SK-N-SH (cell line): ENCODE results near the gene TNRC6C. TPM values are rescaled to one million over a fixed set of nuclear protein-coding genes. Genes with fewer than 3 reads are reported as not detected.

Source experiments
- CTCF ChIA-PET: fragments of 300-600, 350-600 bp; formaldehyde crosslinking; extraction: SDS; loops from one replicate; lab custom pipeline; 2021; lab: Yijun Ruan, JAX
- POLR2A ChIA-PET: fragments of 350-600 bp; sonication (Branson Sonifier 250); formaldehyde crosslinking; extraction: SDS; loops from one replicate; lab custom pipeline; 2020; ENCODE audit warnings: antibody characterized with exemption, inconsistent platforms; lab: Yijun Ruan, JAX
- DNase-seq: peaks from one replicate; pipeline ENCODE4 v3.0.0; 2012
- H2AFZ ChIP-seq: fragments of 200-600 bp; sonication (generic); 2 replicates; pipeline ENCODE4 v1.8.1; 2016; ENCODE audit warnings: antibody characterized with exemption, mild to moderate bottlenecking, low read depth
- H3F3A ChIP-seq: fragments of 200-600 bp; sonication (generic); replicated peaks from 2 replicates; pipeline ENCODE3; 2016; ENCODE audit warnings: antibody characterized with exemption, mild to moderate bottlenecking; ENCODE audit not compliant: insufficient read depth
- H3K27ac ChIP-seq, 2 experiments: fragments of 200-500 bp in 1 of 2; fragments of 200-600 bp in 1 of 2; sonication (Bioruptor generic) in 1 of 2; sonication (generic), shearing (Covaris generic) in 1 of 2; 2 replicates each; pipeline versions ENCODE4 v1.5.1 to v1.6.1; 2014 to 2016; ENCODE audit warnings: low read depth in 2 of 2, inconsistent platforms in 1 of 2, low read length in 1 of 2, mild to moderate bottlenecking in 1 of 2, mixed read lengths in 1 of 2
- H3K27me3 ChIP-seq: fragments of 200-600 bp; sonication (generic), shearing (Covaris generic); 2 replicates; pipeline ENCODE4 v1.6.1; 2016; ENCODE audit warnings: mixed run types; ENCODE audit not compliant: insufficient read depth
- H3K36me3 ChIP-seq, 2 experiments: fragments of 200-500 bp in 1 of 2; fragments of 200-600 bp in 1 of 2; sonication (Bioruptor generic) in 1 of 2; sonication (generic) in 1 of 2; replicated peaks in 1 of 2; 2 replicates each; pipeline versions ENCODE3 to v1.5.1; 2014 to 2016; ENCODE audit warnings: low read length in 1 of 2, mild to moderate bottlenecking in 1 of 2; ENCODE audit not compliant: insufficient read depth in 2 of 2, control insufficient read depth in 1 of 2
- H3K4me1 ChIP-seq, 2 experiments: fragments of 200-500 bp in 1 of 2; fragments of 200-600 bp in 1 of 2; sonication (Bioruptor generic) in 1 of 2; sonication (generic), shearing (Covaris generic) in 1 of 2; 2 replicates each; pipeline versions ENCODE4 v1.5.1 to v1.6.1; 2014 to 2016; ENCODE audit warnings: low read depth in 1 of 2, low read length in 1 of 2, mixed run types in 1 of 2; ENCODE audit not compliant: insufficient read depth in 2 of 2, control insufficient read depth in 1 of 2
- H3K4me2 ChIP-seq: fragments of 200-600 bp; sonication (generic), shearing (Covaris generic); 2 replicates; pipeline ENCODE4 v1.6.1; 2017; ENCODE audit warnings: mixed run types
- H3K4me3 ChIP-seq, 2 experiments: fragments of 200-500 bp in 1 of 2; fragments of 200-600 bp in 1 of 2; sonication (Bioruptor generic) in 1 of 2; sonication (generic), shearing (Covaris generic) in 1 of 2; 2 replicates each; pipeline versions ENCODE4 v1.5.1 to v1.8.1; 2014 to 2016; ENCODE audit warnings: low read depth in 2 of 2, inconsistent platforms in 1 of 2, low read length in 1 of 2, mild to moderate bottlenecking in 1 of 2, mixed read lengths in 1 of 2, moderate library complexity in 1 of 2
- H3K79me2 ChIP-seq: fragments of 200-600 bp; sonication (generic); 2 replicates; pipeline ENCODE4 v1.8.1; 2017; ENCODE audit warnings: mild to moderate bottlenecking; ENCODE audit not compliant: insufficient read depth
- H3K9ac ChIP-seq: fragments of 200-600 bp; sonication (generic); 2 replicates; pipeline ENCODE4 v1.6.1; 2017; ENCODE audit warnings: mixed run types
- H3K9me2 ChIP-seq: fragments of 200-600 bp; sonication (generic); 2 replicates; pipeline ENCODE4 v1.6.1; 2017; ENCODE audit warnings: mixed run types
- H3K9me3 ChIP-seq: fragments of 200-600 bp; sonication (generic); 2 replicates; pipeline ENCODE4 v1.6.1; 2017; ENCODE audit warnings: mixed run types, mild to moderate bottlenecking, moderate library complexity
- H4K20me1 ChIP-seq: fragments of 200-600 bp; sonication (generic); 2 replicates; pipeline ENCODE4 v1.6.1; 2017; ENCODE audit warnings: mild to moderate bottlenecking, mixed run types; ENCODE audit not compliant: insufficient read depth
- CHD2 ChIP-seq: fragments of 150-350 bp; IDR thresholded peaks from 2 replicates; pipeline ENCODE4 v1.6.1; 2018; ENCODE audit warnings: low read length; ENCODE audit not compliant: partially characterized antibody
- EZH2phosphoT487 ChIP-seq: fragments of 200-600 bp; sonication (generic); IDR thresholded peaks from 2 replicates; pipeline ENCODE4 v1.6.1; 2017; ENCODE audit warnings: low read depth, mixed run types, mild to moderate bottlenecking, antibody characterized with exemption, moderate library complexity, borderline replicate concordance
- MXI1 ChIP-seq: IDR thresholded peaks from 2 replicates; pipeline ENCODE4 v1.6.1; 2012; ENCODE audit warnings: mild to moderate bottlenecking, low read depth, low read length, improper control_type of control experiment
- RAD21 ChIP-seq: IDR thresholded peaks from 2 replicates; pipeline ENCODE4 v1.6.1; 2012; ENCODE audit warnings: mild to moderate bottlenecking, low read length
- WGBS: methylation state at CpG from one replicate; pipeline ENCODE4 v1.1.6; 2017; ENCODE audit warnings: low lambda C conversion rate; 5-methylcytosine and 5-hydroxymethylcytosine counted together
- polyA plus RNA-seq, 3 experiments: library from polyadenylated mRNA; depleted of rRNA; stranded (reverse); fragments of >200 nt; gene quantifications; 2 replicates each; pipeline ENCODE4 v1.2.3, GENCODE V29; 2012
- TF ChIP-seq, protein P1 (sequence below): IDR thresholded peaks from 2 replicates; pipeline ENCODE4 v1.4.0; 2012; ENCODE audit warnings: low read depth
- TF ChIP-seq, protein P2 (sequence below): fragments of 150-350 bp; IDR thresholded peaks from 2 replicates; pipeline ENCODE4 v1.6.1; 2016; ENCODE audit warnings: mild to moderate bottlenecking, low read depth, low read length

TNRC6C gene
- polyA plus RNA-seq, 1 of the 3 experiments (the other 2 are of a cell fraction) = 2.2 TPM

DNA sequence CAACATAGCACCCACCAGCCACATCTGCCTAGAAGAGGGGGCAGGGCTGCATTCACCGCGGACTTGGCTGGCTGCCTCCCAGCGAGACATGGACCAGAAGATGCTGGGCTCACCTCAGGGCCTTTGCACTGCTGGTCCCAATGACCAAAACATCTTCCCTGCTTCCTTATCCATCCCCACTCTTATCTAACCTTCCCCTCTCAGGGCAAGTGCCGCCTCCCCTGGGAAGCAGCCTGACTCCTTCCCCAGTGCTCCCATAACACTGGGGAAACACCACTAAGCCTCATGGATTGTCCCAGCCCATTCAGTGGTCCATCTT lies 164.4 kb downstream of the TNRC6C start:
- TF ChIP-seq, protein P1, sequence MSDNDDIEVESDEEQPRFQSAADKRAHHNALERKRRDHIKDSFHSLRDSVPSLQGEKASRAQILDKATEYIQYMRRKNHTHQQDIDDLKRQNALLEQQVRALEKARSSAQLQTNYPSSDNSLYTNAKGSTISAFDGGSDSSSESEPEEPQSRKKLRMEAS = no peak
- H3K36me3 ChIP-seq = no peaks in the 10 kb centered on the region
- ChIA-PET POLR2A (no interaction called here), CTCF (interaction anchor here (0.7 to 5.9 kb wide), 5 partner anchors 10 to 580 kb away, joined by 3 to 42 read pairs (median 10); no protein-coding TSS in a partner anchor)
- no peaks in the 10 kb centered on the region for H4K20me1 ChIP-seq
- 93% methylated on average over 4 of the region's 4 CpGs for WGBS
- H3K4me2 ChIP-seq = no peak overlapping the region
- no peak overlapping the region for H2AFZ ChIP-seq
- H3K9me2 ChIP-seq = no peaks in the 10 kb centered on the region
- no peak for DNase-seq
- H3K9me3 ChIP-seq = no peaks in the 10 kb centered on the region
- H3F3A ChIP-seq = no peaks in the 10 kb centered on the region
- H3K4me3 ChIP-seq = no peak overlapping the region
- H3K27ac ChIP-seq = no peak overlapping the region
- H3K27me3 ChIP-seq = no peaks in the 10 kb centered on the region
- no peaks in the 10 kb centered on the region for H3K79me2 ChIP-seq
- H3K4me1 ChIP-seq = peaks cover 0 to 31% of the 10 kb centered on the region in 2 experiments; a peak in 1 of 4 replicates
- no peak overlapping the region for H3K9ac ChIP-seq

DNA sequence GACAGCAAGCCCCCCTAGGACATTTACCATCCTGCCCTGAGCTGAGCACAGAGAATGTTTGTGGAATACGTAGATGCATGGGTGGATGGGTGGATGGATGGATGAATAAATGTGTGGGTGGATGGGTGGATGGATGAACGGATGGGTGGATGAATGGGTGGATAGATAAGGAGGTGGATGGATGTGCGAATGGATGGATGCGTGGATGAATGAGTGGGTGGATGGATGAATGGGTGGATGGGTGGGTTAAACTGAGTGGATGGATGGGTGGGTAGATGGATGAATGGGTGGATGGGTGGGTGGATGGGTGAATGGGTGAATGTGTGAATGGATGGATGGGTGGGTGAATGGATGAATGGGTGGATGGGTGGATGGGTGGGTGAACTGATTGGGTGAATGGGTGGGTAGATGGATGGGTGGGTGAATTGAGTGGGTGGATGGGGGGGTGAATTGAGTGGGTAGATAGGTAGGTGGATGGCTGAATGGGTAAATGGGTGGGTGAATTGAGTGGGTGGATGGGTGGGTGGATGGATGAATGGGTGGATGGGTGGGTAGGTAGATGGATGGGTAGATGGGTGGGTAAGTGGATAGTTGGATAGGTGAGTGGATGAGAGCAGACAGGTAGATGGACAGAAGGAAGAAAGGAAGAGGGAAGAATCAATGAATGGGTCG lies 164.9 kb downstream of the TNRC6C start:
- ChIA-PET CTCF (interaction anchor here (1.5 to 8.0 kb wide), 5 partner anchors 10 to 126 kb away, joined by 6 to 100 read pairs (median 16); no protein-coding TSS in a partner anchor), POLR2A (no interaction called here)
- no peak for TF ChIP-seq EZH2phosphoT487
- WGBS = 92% methylated on average over 5 of the region's 5 CpGs
- DNase-seq = no peak
- no peaks in the 10 kb centered on the region for H3K9me3 ChIP-seq
- H3K4me1 ChIP-seq = peaks cover 0 to 33% of the 10 kb centered on the region in 2 experiments; a peak in 1 of 4 replicates
- H3F3A ChIP-seq = no peaks in the 10 kb centered on the region
- H3K9me2 ChIP-seq = no peaks in the 10 kb centered on the region
- H2AFZ ChIP-seq = no peak overlapping the region
- H3K27me3 ChIP-seq = no peaks in the 10 kb centered on the region
- no peaks in the 10 kb centered on the region for H4K20me1 ChIP-seq
- no peak overlapping the region for H3K4me2 ChIP-seq
- no peak overlapping the region for H3K4me3 ChIP-seq
- no peak overlapping the region for H3K27ac ChIP-seq
- no peaks in the 10 kb centered on the region for H3K79me2 ChIP-seq
- H3K9ac ChIP-seq = no peak overlapping the region
- H3K36me3 ChIP-seq = no peaks in the 10 kb centered on the region

DNA sequence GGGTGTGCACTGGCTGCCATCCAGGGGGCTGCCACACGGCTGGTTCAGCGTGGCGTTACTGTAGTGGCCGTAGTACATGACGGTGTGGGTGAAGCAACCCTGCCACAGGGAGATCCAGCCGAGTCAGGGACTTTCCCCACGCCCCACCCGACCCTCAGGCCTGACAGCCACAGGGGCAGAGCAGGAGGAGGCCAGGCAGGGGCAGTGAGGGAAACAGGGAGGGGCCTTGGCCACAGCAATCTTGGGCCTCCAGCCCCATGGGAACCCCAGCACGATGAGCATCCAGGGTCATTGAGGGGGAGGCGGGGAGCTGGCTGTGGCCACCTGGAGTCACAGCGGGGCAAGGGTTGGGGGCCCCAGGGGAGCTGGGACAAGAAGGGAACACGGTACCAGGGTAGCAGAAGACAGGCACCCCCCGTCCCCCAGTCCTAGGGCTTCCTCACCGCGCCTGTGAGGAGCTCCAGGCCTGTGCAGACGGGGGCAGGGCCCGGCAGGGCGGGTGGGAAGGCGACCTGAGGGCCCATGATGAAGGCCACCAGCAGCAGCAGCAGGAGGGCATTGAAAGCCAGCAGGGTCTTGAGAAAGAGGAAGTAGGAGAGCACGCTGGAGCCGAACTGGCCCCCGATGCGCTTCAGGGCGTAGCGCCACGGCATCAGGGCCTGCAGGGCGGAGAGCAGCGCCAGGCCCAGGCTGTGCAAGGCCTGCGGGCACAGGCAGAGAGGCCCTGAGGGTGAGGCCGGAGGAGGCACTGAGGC lies 165.8 kb downstream of the TNRC6C start:
- Histone ChIP-seq H3K9me3 (no peaks in the 10 kb centered on the region), H3K36me3 (no peaks in the 10 kb centered on the region), H3K4me1 (peaks cover 4 to 39% of the 10 kb centered on the region in 2 experiments; a peak in 1 of 4 replicates), H2AFZ (no peak overlapping the region), H4K20me1 (no peaks in the 10 kb centered on the region), H3K9ac (no peak overlapping the region), H3F3A (no peaks in the 10 kb centered on the region), H3K4me2 (no peak overlapping the region), H3K9me2 (no peaks in the 10 kb centered on the region), H3K27ac (no peak overlapping the region; a peak in 1 of 4 replicates), H3K4me3 (no peak overlapping the region), H3K27me3 (no peaks in the 10 kb centered on the region), H3K79me2 (no peaks in the 10 kb centered on the region)
- no peak for TF ChIP-seq MXI1
- TF ChIP-seq, protein P2, sequence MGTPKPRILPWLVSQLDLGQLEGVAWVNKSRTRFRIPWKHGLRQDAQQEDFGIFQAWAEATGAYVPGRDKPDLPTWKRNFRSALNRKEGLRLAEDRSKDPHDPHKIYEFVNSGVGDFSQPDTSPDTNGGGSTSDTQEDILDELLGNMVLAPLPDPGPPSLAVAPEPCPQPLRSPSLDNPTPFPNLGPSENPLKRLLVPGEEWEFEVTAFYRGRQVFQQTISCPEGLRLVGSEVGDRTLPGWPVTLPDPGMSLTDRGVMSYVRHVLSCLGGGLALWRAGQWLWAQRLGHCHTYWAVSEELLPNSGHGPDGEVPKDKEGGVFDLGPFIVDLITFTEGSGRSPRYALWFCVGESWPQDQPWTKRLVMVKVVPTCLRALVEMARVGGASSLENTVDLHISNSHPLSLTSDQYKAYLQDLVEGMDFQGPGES = no peak
- TF ChIP-seq RAD21 = no peak
- no peak for TF ChIP-seq CHD2
- 91% methylated on average over 28 of the region's 30 CpGs for WGBS
- CTCF ChIA-PET = interaction anchor here (1.5 to 8.0 kb wide), 6 partner anchors 10 to 127 kb away, joined by 6 to 100 read pairs (median 12); no protein-coding TSS in a partner anchor
- DNase-seq = no peak
- POLR2A ChIA-PET = interaction anchor here (0.5 kb wide), 1 partner anchor 54 kb away, joined by 3 read pairs; no protein-coding TSS in a partner anchor
